Activated CD4-positive, alpha-beta T cell treated with anti-CD3 and anti-CD28 coated beads, Interleukin-2, Interleukin-6, amounts not matched to agents 100 ng/mL and 50 ng/mL, durations not matched to agents 16 hours and 8 hours (primary cell): ENCODE measurements around the gene KCTD17.

Experiments
- DNase-seq: peaks from one replicate; pipeline ENCODE4 v3.0.0-alpha.2; 2020

Gene KCTD17

DNA sequence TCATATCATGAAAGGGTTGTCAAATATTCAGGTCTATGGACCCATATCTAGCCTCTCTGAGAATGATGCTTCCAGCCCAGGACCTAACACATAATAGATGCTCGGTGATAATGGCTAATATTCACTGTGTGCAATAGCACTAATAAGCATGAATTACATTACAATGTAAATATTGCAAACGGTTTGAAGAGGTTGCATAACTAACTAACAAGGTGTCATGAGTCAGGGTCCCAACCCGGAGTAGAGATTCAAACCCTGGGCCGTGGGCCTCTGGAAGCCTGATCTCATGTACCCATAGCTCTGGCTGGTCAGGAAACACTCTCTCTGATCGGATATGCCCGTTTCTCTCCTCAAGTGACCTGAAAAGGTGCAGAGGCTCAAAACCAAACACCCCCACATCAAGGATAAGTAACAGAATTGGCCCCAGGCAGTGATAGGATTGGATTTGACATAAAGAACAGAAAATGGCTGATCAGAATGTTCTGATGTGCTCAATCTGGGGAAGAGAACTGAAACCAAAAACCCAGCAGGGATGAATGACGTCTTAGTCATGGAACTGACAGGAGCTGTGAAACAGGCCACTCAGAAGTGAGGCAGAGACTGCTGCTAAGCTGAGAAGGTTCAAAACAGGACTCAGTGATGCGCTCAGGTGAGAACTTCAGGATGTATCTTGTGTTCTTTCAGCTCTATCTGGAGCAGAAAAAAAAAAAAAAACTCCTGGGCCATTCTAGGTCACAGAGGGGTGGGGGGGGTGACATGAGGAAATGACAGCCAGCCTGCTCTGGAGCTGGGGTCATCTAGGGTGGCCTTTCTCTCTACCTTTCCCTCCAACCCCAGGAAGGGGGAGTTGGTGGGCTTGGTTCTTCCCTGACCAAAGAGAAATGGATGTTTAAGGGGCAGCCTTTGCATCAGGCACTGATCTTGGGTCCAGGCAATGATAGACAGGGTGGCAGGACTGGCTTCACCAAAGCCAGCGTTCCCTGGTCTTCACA, 6.6 kb upstream of the KCTD17 start:
- DNase-seq = no peak

DNA sequence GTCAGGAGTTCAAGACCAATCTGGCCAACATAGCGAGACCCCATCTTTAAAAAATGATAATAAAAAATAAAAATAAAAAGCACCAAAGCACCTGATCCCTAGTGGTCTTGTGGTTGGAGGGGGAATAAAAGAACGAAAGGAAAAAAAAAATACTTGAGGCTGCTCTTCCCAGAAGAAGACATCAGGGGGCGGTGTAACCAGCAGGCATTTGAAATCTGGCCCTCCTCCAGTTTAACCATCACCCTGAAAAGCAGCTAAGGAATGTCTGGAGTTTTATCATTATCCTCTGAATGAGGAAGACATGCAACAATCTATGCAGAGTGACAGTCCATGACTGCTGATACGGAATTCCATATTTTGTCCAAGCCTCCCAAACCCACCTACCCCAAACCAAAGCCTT, 5.6 kb upstream of the KCTD17 start:
- peak; percentile 23 for DNase-seq

DNA sequence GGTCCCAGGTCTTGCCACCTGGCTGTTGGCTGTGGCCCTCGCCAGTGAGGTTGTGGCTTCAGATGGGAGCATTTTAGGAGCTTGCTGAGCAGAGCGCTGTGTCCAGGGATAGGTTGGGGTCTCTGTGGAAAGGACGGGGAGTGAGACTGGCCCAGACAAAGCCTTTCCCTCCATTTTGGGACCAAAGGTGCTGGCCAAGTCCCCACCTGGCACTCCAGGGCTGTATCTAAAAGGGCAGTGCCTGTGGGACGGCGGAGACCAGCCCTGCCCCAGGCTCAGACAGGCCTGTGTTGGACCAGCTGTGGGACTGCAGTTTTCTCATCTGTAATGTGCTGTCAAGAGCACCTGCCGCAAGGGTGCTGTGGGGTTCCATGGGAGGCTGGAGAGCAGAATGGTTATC, 5.0 kb upstream of the KCTD17 start:
- no peak for DNase-seq

DNA sequence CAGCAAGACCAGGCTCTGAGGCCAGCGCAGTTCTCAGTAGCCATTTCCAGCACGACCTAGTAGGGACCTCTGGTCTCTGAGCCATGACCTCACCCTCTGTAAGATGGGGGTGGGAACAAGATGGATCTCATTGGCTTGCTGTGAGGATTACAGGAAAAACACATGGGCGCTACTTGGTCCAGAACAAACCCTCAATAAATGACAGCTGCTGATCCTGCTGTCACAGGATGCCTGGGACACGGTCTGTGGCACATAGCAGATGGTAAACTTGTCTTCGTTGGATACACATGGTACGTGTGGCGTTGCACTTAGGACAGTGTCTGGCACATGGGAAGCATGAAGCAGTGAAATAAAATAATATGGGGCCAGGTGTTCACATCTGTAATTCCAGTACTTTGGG, 4.5 kb upstream of the KCTD17 start:
- no peak for DNase-seq

DNA sequence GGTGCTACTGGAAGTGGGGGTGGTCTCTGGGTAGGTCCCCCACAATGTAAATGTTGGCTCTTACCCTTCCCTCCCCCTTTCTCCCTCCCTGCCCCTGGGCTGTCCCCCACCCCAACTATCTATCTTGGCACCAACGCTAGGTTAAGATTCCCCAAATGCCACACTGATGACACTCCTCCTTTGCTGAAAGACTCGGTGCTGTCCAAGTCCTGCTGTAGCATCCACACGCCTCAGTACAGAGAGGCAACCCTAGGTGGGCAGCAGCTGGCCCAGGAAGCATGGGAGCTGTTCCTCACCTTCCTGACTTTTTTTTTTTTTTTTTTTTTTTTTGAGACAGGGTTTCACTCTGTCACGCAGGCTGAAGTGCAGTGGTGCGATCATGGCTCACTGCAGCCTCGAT, 3.4 kb upstream of the KCTD17 start:
- DNase-seq = no peak

DNA sequence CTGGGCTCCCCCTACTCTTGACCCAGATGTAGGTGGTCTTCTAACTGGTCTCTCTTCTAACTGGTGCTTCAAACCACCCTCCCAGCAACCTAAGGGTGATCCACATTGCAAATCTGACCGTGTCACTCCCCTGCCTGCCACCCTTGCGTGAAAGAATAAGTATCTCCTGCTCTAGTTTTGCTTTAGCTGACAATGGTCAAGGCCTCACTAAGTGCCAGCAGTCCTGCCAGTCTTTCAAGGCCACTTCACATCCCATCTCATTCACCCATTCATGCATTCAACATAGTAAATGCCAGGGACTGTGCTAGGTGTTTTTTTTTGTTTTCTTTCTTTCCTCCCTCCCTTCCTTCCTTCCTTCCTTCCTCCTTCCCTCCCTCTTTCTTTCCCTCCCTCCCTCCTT, 2.3 kb upstream of the KCTD17 start:
- no peak for DNase-seq

DNA sequence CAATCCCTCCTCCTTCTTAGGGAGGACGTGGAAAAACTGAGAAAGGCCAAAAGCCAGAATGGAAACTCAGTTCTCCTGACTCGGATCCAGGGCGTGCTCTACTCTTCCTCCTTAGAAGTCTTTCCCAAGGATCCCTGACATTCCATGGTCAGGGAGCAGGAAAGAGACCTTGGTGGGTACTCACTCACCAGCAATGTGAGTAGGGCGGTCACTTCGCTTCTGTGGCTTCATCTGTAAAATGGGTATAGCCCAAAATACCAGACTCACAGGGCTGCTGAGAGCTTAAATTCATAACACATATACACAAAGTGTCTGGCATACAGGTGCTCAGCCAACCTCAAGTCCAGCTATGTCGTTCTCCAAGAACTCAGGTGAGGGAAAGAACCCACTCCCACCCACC, 629 bp upstream of the KCTD17 start:
- DNase-seq = no peak

DNA sequence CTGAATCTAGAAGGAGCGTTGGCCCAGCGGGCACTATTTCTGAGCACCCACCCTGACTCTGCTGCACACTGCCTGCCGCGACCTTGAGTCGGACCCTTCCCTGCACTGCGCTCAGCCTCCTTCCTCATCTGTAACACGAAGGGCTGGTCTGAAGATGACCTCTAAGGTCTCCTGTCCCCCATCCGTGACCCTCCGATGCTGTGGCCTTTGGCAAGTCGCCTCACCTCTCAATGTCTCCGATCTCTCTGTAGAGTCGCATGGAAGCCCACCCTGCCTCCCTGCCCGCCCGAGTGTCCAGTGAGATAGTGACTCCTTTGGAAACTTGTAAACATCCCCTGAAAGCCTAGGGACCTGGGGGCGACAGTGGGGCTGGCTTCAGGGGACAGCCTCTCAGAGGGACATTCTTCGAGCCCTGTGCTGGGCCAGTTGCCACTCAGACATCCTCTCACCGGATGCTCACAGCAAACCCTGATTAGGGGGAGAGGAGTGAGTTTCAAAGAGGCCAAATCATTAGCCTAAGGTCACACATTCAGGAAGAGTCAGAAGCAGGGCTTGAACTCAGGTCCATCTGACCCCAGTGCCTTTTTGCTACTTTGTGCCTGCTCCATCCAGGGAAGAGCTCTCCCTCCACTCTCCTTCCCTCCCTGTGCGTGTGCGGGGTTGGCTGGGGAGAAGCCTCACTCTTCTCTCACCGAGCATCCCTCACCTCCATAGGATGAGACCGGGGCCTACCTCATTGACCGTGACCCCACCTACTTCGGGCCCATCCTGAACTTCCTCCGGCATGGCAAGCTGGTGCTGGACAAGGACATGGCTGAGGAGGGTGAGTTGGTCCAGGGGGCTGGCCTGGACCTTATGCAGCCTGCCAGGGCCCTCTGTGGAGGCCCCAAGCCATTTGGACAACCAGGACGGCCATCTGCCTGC, 1.1 kb downstream of the KCTD17 start:
- no peak for DNase-seq

DNA sequence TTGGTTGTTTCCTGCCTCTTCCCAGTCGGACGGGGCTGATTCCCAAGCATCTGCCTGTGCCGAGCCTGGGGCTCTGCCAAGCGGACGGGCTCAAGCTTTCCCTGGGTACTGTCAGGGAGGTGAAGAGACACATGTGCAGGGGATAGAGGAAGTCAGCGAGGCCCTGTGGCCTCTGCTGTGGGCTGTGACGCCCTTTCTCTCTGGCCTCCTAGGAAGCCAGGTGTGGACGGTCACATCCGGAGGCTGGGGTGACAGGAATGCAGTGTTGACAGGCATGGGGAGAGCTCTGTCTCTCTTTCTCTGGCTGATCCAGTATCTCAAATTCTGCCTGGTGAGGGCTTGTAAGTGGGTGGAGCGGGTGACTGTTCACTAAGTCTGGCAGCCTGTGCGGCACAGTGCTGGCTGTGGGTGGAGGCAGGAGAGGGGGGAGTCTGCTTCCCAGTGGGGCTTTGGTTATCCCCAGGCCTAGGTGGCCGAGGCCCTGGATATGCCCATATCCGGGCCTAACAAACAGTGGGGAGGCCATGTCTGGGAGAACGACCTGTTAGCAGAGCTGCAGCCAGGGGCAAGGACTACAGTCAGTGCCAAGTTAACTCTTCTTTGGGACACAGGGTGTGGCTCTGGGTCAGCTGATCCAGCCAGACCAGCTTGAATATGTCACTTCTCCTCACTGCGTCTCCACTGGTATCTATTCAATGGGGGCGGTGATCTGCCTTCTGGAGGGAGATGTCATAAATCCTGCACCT, 1.9 kb downstream of the KCTD17 start:
- no peak for DNase-seq

DNA sequence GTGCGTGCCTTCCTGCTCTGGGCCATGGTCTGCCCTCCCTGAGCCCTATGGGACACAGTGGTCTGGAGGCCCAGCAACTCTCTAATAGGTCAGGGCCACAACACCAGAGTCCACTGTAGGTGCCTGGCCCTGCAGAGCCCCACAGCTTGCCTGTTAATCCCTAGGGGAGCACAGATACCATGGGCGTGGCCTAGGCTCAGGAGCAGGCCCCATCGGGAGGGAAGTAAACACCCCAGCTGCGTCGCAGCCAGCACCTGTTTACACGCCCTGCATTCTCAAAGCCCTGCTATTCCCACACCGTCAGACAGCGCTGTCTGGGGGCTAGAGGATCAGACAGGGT, 2.5 kb downstream of the KCTD17 start:
- DNase-seq = no peak

DNA sequence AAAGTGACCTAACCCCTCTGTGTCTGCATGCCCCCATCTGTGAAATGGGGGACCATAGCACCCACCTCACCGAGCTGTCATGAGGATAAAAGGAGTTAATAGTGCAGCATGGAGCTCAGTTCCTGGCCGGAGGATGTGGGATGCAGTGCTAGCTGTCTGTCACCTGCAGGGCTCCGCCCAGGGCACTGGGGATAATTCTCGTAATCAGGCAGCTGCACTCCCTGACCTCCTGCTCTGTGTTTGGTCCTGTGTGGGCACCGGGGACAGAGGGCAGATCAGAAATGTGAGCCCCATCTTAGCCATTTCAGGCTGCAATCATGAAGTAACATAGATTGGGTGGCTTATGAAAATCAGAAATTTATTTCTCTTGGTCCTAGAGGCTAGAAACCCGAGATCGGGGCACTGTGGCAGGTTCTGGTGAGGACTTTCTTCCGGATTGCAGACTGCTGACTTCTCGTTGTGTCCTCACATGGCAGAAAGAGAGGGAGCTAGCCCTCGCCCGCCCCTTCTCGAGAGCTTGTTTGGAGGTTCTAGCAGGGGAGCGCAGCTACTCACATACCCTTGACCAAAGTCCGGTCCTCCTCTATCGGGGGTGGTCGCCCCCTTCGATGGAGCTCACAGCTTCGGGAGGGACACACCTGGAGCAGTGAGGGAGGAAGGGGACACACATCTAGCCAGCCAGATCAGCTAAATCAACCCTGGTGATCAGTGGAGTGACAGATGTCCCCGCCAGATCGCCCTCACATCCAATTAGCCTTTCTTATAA, 3.2 kb downstream of the KCTD17 start:
- DNase-seq = no peak

DNA sequence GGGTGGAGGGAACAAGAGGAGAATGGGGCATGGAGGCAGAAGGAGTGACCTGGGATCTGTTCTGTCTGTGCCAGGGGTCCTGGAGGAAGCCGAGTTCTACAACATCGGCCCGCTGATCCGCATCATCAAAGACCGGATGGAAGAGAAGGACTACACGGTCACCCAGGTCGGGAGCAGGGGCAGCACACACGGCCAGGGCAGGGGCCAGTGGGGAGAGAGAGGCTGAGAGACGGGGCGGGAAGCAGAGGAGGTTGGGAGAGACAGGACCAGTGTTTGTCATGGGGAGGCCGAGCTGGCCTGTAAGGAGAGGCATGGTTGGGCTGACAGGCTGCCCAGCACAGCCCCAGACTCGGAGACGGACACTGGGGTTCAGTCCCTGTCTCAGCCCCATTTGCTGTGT, 4.7 kb downstream of the KCTD17 start:
- DNase-seq = no peak

DNA sequence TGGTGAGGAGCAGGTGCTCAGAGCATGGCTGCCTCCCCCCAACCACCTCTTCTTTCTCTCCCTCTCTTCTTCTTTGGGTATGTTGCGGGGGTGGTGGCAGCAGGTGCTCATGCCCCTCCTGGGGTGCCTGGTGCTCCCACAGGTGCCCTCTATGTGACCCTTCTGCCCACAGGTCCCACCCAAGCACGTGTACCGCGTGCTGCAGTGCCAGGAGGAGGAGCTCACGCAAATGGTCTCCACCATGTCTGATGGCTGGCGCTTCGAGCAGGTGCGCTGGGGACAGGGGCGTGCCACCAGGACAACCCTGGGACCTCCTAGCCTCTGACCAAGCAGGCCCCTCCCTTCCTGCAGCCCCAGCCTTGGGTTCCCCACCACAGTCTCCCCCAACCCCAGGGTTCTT, 5.7 kb downstream of the KCTD17 start:
- DNase-seq = no peak

DNA sequence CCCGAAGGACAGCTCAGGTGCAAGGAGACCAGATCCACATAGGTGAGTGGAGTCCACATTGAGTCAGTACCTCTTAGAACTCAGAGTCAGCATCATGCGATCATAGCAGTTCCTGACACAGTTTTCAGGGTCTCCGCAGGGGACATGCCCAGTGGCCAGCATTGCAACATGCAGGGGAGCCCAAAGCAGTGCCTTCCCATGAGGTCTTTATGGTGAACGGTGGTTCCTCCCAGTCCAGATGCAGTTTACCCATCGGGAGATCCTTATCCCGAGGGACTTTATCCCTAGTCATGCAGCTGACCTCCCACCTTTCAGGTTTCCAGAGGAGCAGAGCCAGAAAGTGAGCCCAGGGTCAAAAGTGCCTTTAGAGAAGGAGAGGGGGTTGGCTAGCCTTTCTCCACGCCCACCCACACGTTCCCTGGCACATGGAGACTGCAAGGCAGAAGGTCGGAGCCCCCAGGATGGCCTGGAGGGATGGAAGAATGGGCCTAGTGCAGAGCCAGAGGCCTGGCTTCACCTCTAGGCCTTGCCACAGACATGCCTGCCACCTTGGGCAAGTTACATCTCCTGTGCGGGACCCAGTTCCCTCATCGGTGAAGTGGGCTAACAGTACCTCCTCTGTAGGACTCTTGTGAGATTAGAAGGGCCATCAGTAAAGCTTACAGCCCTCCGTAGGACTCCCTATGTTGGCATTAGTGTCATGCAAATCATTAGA, 6.4 kb downstream of the KCTD17 start:
- DNase-seq = no peak

DNA sequence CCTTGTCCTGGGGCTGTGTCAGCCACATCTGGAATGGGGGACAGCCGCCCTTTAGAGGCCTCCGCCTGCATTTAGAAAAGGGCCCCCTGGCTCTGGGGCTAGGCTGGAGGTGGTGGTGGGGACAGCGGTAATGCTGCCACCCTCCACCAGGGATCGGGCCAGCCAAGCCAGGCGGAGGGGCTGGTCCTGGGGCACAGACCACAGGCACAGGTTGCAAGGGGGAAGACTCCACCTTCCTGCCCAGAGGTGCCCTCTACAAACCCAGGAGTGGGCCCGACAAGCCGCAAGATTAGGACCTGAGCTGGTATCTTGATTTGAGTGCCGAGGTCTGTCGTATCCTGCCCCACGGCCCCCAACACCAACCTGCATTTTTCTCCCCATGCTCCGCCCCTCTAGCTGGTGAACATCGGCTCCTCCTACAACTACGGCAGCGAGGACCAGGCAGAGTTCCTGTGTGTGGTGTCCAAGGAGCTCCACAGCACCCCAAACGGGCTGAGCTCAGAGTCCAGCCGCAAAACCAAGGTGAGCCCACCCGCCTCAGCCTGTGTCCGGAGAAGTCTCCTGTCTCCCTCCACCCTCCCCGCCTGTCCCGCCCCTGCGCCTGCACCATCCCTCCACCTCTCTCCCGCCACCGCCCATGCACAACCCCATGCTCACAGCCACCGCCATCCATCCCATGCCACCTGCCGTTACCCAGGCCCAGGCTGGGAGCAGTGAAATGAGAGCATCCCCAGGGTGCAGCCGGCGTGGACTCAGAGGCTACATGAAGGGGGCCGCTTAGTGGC, 7.6 kb downstream of the KCTD17 start:
- DNase-seq = no peak

DNA sequence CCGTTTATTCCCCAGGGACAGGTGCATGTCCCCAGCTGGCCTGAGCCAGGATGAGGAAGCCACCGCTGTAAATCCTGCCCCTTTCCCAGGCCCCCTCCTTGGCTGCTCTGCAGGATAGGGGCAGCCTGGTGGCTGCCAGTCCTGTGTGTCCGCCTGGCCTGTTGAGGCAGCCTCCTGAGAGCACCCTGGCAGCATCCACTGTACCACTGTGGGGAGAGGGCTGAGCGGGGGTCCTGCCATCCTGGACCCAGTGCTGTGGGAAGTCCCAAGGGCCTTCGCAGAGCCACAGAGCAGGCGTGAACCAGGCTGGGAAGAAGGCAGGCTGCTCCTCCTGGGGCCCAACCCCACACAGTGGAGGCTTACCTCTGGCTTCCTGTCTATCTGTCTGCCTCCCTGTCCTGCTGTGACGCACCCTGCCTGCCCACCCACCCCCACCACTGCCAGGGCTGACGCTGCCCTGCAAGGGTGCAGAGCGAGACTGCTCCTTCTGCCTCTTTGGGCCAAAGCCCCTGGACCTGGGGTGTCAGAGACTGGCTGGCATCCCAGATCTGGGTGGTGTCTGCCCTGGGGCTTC, 8.4 kb downstream of the KCTD17 start:
- DNase-seq = peak; percentile 40

DNA sequence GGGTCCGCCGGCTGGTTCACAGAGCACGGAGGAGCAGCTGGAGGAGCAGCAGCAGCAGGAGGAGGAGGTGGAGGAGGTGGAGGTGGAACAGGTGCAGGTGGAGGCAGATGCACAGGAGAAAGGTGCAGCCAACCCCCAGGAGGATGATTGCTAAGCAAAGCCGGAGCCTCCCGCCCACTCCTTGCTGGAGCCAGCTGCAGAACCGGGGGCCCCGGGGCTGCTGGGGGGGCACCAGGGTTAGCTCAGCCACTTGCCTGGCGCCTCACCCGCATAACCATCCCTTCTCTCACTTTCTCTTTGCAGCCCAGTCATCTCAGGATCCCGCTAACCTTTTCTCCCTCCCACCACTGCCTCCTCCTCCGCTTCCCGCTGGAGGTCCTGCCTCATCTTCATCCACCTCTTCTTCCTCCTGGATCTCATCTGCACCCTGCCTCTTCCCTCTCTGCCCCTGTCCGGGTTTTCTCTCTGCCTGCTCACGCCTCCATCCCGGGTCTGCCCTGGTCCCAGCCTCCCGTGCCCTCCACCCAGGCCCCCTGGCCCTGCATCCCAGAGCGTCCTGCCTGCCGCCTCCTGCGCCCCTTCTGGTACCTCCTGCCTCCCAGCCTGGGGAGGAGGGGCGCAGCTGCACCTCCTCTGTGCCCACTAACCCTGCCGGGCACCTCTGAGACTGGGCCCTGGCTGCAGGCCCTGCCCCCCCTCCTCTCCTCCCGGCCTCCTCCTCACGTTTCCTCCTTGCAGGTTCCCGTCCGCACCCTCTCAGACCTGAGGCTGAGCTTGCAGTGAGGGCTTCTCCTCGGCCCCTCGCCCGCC, 9.5 kb downstream of the KCTD17 start:
- peak; percentile 79 for DNase-seq

DNA sequence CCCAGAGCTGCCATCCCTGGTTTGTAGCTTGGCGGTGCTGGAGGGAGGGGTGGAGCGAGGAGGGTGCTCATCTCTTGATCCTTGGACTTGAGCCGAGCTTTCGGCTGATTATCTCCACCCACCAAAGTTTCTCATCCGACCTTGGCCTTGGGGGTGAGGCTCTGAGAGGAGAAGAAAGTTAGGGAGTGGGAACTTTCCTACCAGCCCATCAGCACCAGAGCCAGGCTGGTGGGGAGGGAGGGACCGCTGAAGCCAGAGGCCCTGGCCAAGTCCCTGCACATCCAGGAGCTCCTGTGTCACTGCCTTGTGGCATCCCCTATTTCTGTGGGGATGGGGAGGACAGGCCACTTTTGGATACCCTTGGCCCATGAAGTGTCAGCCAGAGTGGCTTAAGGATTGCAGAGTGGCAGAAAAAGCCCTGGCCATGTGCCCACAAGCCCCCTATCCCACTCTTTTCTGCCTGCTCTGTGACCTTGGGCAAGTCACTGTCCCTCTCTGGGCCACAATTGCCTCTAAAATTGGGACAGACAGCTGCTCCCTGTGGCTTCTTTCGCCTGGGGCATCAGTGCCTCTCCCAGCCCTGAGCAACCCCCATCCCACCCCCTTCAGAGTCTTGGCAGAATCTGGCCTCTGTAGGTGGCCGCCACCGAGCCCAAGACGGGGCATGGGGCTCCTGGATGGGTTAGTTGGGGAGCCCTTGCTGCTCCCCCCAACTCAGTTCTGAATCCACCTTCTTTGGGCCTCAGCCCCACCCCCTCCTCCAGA, 10.3 kb downstream of the KCTD17 start:
- no peak for DNase-seq

DNA sequence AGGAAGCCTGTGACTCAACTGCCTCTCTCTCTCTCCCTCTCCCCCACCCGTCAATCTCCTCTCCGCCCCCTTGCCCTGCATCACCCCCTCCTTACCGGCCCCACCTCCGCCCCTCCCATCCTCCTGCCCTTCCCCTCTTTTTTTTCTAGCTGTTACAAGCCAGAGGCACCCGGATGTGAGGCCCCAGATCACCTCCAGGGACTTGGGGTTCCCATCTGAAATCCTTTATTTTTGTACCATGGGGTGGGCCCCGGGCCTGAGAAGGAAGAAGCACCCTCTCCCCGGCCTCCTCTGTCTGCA, 10.8 kb downstream of the KCTD17 start:
- no peak for DNase-seq
